Superior temporal gyrus (tissue), 1 donor: ENCODE results near the gene CRKL.
"Not testable (repeated sequence)": the region's sequence is repeated elsewhere in the genome, so short reads cannot be mapped to it uniquely, and the experiment has no call there.

ENCODE experiments used
- DNase-seq: peaks from one replicate; pipeline ENCODE4 v3.0.0-alpha.2; 2016; ENCODE audit errors: extremely low spot score

CRKL gene

GRCh38 chr22:20966883-20967696, 49.9 kb downstream of the CRKL start, which contains the start of gene AIFM3:
TSS of gene AIFM3 (plus strand) at chr22:20967255. CDS start at chr22:20967945, 690 bp downstream.
- no peak for DNase-seq

GRCh38 chr22:20967697-20968211, 50.5 kb downstream of the CRKL start:
- DNase-seq: no peak

- no peak for DNase-seq
Measured at GRCh38 chr22:20968281-20968977, 51.2 kb downstream of the CRKL start.

DNA sequence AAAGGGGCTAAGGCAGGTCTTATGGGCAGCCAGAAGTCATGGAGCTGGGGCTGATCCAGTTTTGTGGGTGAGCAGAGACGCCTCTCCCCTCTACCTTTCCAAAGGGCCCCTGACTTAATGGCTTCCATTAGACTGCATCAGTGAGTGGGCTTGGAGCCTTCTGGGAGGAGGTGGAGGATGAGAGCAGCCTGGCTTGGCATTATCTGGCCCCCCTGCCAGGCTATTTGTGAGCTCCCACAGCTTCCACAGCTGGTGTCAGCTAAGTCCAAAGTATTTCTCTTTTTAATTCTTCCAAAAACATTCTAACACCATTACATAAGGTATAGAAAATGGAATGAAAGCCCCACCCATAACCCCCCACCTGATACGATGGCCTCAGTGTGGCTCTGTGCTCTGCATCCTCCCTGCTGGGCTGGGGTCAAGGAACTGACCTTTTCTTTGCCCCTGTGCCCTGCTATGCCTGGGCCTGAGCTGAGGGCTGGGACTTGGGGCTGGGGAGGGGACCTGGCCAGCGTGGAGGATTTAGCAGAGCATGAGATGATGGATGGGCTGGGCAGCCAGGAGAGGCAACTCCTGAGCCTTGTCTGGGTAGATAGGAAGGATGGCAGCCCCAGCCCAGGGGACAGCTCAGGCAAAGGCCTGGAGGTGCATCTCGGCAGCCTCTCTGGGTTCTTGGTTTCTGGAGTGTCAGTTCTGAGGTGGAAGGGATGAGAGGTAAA, 53.9 kb downstream of the CRKL start:
- DNase-seq: no peak

DNA sequence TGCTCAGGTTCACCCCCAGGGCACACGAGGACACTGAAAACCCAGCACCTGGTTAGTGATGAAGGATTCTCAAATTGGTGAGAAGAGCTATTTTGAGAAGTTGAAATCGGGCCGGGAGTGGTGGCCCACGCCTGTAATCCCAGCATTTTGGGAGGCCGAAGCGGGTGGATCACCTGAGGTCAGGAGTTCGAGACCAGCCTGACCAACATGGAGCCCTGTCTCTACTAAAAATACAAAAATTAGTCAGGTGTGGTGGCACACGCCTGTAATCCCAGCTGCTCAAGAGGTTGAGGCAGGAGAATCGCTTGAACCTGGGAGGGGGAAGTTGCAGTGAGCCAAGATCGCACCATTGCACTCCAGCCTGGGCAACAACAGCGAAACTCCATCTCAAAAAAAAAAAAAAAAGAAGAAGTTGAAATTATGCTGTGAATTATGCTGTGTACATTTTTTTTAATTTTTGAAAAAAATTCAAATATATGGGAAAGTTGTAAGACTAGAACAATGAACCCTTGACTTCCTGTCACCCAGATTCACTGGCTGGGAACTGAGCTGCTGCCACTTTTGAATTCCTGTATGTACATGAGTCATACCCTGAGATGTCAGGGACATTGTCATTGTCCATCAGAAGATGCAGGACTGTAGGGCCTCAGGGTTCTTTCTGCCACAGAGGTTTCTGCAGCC, 54.9 kb downstream of the CRKL start:
- DNase-seq: not testable (repeated sequence)

GRCh38 chr22:20972933-20973577, 55.8 kb downstream of the CRKL start:
- no peak for DNase-seq

- DNase-seq: no peak
Measured at GRCh38 chr22:20973634-20974286, 56.6 kb downstream of the CRKL start.

DNA sequence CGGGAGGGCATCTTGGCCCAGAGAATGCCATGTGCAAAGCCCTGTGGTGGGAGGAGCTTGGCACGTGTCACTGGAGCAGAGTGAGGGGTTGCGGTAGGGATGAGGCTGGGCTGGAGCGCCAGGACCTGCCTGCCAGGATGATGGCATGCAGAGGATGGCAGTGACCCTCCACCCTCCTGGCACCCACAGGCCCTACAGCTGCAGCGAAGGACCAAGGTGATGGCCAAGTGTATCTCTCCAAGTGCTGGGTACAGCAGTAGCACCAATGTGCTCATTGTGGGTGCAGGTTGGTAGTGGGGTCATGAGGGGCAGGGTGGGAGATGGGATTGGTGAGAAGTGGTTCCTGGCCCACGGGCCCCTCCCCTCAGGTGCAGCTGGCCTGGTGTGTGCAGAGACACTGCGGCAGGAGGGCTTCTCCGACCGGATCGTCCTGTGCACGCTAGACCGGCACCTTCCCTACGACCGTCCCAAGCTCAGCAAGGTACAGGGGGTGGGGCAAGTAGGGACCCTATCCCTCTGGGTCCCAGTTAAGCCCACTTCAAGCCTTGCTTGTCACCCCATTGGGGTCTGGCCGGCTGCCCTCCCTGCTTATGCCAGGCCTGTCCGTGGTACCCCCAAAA, 57.2 kb downstream of the CRKL start:
- DNase-seq: no peak

DNA sequence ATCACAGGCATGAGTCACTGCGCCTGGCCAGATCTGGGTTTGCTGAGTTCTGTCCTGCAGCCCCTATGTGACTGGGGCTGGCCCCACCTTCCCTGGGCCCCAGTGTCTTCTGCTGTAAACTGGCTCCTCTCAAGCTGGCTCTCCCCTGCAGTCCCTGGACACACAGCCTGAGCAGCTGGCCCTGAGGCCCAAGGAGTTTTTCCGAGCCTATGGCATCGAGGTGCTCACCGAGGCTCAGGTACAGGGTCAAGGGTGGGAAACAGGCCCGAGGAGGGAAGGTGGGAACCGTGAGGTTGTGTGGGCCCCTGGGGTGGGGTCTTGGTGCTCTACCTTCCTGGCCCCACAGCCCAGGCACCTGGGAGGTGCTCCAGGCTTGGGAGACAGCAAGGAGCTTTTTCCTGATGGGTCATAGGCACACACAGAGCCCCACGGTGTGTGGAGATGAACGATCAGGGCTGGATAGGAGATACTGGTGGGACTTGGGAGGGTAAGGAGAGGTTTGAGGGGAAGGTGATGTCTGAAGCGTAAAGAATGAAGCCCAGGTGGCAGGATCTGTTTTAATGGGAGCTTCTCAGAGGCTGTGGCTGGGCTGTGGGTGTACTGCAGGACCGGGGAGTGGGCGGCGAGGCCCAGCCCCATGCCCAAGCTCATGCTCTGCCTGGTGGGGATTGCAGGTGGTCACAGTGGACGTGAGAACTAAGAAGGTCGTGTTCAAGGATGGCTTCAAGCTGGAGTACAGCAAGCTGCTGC, 58.5 kb downstream of the CRKL start:
- no peak for DNase-seq

DNA sequence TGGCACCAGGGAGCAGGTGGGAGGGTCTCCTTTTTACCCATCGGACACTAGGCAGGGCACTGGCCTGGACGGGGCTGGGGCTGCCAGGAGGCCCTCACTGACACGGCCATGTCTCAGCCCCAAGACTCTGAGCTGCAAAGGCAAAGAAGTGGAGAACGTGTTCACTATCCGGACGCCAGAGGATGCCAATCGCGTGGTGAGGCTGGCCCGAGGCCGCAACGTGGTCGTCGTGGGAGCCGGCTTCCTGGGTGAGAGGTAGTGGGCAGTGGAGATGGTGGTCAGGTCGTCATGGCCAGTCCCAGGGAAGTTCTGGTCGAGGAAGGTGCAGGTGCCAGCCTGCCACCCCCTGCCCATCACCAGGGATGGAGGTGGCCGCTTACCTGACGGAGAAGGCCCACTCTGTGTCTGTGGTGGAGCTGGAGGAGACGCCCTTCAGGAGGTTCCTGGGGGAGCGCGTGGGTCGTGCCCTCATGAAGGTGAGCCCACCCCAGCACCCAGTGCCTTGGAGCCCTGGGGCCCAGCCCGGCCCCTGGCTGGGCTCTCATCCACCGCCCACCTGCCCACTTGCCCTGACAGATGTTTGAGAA, 59.2 kb downstream of the CRKL start:
- no peak for DNase-seq

DNA sequence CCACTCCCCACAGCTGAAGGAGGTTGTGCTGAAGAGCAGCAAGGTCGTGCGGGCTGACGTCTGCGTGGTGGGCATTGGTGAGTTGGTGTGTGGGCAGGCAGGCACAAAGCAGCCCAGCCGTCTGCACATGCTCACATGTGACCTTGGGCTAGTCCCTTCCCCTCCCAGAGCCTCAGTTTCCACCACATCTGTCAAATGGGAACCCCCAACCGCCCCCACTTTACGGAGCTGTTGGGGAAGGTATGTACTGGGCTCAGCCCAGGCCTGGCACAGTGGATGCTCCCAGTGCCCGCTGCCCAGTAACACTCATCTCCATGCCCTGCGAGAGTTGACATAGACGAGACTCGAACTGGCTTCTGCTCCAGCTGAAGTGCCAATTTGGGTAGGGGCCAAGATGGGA, 59.8 kb downstream of the CRKL start:
- DNase-seq: no peak

GRCh38 chr22:20977516-20978170, 60.4 kb downstream of the CRKL start:
- no peak for DNase-seq

DNA sequence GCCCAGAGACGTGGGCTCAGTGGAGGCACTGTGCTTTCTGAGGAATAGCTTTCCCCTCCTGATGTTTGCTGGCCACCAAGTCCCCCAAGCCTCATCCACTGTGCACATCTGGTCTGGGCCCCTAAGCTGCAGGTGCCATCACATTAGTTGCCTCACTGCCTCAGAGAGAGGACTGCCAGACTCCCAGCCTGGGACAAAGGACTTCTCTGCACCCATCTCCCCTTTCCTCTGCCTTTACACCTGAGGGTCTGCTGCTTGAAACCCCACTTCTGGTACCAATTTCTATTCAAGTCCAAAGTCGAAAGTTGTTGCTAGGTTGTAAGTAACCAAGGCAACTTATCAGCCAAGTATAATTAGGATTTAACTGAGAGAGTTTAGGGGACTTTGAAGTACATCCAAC, 61.2 kb downstream of the CRKL start:
- no peak for DNase-seq

DNA sequence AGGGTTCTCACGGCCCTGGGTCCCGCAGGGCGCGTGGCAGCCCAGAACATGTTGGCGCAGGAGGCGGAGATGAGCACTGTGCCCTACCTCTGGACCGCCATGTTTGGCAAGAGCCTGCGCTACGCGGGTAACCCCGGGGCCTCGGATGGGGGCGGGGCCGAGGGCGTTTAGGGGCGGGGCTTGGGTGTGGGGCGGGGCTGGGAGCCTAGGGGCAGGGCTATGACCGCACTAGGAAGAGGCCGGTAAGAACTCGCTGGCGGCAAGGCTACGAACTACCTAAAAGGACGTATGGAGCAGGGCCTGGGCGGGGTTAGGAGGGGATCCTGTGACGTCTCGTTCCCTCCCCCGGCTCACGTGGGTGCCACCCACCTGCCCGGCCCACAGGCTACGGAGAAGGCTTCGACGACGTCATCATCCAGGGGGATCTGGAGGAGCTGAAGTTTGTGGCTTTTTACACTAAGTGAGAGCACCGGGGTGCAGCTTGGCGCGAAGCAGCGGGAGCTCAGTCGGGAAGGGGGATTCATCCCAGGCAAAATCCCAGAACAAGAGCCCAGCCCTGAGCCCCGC, 62.1 kb downstream of the CRKL start:
- DNase-seq: no peak

- no peak for DNase-seq
Measured at GRCh38 chr22:20979940-20980453, 62.8 kb downstream of the CRKL start.

GRCh38 chr22:20980523-20980922, 63.3 kb downstream of the CRKL start:
- no peak for DNase-seq

DNA sequence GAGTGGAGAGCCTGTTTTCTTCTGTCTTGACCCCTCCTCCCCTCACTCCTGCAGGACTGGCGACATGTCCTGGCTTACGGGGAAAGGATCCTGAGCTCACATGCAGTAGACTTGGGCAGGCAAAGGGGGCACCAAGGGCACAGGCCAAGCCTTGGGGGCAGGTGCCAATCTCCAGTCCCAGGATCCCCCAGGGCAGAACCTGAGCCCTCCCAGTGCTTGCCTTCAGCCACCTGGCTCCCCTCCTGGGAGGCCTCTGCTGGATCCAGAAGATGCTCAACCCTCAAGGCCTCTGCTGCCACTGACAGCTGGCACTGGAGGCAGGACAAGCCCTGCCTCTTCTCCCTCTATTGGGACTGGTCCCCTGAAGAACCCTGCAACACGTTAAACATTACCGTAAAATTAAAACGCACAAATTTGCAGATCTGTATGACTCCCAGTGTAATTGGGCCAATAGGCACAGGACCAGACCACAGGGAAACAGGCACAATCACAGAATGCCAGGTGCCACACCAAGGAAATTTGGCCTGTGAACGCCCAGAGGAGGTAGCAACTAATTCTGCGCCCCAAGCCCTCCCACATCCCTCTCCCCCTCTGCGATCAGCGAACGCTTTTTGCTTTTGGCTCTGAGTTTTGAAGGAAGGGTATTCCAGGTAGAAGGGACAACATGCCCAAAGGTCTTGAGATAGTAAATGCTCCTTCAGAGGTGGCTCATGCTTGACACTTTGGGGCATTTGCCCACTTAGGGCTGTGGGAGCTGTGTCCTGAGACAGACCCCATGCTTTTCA, 63.9 kb downstream of the CRKL start:
- DNase-seq: no peak
